AG08395 (cell line): ENCODE data around the gene CDK8.
A peak's percentile ranks its signal among the peaks of the same experiment; 100 is the strongest.
"Not testable (repeated sequence)": the region's sequence is repeated elsewhere in the genome, so short reads cannot be mapped to it uniquely, and the experiment has no call there.

ENCODE experiments used
- DNase-seq: peaks from one replicate; pipeline ENCODE4 v3.0.0; 2012; ENCODE audit warnings: mixed read lengths, low spot score

Gene CDK8

DNA sequence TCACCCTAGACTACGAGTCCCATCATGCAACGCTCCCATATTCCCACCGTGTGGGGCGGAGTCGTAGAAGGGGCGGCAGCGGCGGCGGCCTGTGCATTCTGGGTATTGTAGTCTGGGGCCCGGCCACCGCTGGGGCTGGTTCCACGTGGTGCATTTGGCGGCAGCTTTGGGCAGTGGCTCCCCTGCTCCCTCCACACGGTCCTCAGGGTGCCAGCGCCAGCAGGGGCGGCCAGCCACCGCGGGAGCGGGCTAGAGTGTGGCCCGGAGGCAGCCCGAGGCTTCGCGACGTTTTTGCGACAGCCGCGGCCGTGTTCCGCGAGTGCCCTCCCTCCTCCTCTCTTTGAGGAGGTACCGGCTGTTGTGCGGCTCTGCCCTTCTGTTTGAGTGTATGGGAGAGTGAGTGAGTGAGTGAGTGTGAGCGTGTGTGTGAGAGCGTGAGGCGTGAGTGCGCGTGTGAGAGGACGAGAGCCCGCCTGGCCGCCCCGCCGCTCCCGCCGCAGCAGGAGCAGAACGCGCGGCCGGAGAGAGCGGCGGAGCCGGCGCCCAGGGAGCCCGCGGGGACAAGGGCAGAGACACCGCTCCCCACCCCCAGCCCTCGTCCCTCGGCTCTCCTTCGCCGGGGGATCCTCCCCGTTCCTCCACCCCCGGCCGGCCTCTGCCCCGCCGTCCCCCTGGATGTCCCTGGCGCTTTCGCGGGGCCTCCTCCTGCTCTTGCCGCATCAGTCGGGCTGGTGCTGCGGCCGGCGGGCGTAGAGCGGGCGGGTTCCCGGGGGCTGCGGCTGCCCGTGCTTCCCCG lies at the start of gene CDK8:
Gene CDK8 (plus strand): TSS at position 343 of the 796 bp plus-strand sequence. CDS start 513 bp downstream, outside the sequence.
- DNase-seq: peak; percentile 88

DNA sequence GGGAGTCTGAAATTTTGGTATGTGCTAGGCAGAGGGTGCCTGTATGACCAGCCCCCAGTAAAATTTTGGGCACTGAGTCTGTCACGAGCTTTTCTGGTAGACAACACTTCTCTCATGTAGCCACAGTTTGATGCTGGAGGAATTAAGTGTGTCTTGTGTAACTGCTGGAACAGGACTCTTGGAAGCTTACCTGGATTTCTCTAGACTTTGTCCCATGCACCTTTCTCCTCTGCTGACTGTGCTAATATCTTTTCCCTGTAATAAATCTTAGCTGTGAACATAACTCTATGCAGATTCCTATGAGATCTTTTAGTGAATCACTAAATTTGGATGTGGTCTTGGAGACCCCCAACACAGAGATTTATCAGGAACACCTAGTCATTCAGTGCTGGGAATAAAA lies 45.6 kb upstream of the CDK8 start:
- no peak for DNase-seq

DNA sequence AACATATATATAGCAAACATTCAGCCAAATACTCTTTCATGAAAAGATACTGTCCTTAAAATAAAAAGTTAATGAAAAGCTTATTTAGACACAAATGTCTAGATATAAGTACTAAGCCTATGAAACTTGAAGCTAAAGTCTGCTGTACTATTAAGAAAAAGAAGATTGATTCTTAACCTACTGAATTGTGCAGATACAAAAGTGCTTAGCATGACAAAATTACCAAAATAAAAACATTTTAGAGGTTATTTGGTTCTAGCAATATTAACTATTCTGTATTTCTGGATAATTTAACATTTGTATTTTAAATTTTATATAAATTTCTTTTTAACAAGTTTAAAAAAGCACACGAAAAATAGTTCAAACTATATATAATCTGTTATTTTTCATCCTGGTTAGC lies 40.6 kb upstream of the CDK8 start:
- DNase-seq: no peak

DNA sequence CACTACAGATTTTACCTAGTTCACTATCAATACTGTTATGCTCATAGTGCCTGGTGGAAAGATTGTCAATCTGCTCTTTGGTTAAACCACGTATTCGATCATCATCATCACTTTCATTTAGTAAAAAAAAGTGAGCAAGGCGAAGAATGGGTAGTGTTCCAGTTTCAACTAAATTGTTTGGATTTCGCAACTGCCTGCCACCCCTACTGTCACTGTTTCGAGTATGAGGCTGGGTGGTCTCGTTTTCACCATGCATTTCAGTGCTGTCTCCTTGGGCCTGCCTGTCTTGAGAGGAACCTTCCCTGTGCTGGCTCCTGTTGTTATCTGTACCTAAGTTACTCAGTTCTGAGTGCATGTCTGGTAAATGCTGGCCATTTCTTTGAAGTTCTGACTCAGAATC lies 39.9 kb upstream of the CDK8 start:
- no peak for DNase-seq

DNA sequence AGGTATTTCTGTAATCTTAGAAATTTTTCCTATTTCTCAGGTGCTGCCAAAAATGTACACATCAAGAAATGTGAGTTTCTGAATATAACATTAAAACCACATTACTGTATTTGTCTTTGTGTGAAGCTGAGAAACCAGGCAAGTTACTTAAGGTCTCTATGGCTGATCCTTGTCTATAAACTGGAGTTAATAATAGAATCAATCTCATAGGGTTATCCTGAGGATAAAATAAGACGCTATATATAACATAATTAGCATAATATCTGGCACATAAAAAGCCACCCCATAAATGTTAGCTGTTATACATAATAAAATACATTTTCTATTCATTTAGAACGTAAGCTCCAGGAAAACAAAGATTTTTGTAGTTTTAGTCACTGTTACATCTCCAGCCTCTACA lies 37.9 kb upstream of the CDK8 start:
- DNase-seq: no peak

DNA sequence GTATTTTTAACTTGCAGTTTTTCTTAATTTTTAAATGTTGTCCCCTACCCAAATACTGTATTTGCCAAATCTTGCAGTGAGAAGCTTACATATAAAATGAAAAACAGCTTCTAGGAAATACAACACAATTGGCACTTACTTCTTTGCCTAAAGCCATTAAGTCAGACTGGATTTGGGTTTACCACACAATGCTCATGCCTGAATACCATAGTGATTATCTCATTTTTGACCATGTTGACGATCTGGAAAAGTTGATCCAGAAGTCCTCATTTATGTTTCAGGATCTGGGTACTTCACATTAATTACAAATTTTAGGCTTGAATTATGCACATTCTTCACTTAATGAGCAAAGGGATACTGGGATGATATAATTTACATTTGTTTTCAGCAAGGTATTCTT lies 34.2 kb upstream of the CDK8 start:
- peak; percentile 33 for DNase-seq

DNA sequence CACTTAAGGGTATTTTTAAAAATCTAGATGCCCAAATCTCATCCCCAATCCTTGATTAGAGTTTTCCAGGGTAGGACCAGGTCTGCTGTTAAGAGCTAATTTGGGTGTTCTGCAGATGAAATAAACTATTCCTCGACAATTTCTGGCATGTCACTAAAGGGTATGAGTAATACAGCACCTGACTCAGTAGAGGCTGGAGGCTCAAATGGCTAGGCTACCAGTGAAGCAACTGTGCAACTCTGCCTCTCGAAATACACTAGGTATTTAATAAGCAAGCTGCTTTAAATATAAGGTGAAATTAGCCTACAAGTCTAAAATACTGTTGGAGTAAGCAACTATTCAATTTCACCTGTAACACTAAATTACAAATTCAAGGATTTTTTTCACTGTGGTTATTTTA lies 33.4 kb upstream of the CDK8 start:
- no peak for DNase-seq

DNA sequence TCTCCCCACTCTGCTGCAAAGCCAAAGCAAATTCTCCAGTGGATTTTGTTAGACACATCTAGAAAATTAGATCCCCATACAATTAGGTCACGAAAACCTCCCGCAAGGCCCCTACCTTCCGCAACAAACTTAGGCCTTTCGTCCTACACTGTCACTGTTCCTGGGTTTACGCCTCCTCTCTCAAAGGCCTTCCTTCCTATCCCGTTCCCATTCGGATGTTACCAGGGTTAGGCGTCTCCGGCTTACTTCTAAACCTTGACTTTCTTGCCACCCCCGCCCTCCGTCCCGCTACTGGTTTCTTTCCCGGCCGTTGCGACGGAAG lies 32.6 kb upstream of the CDK8 start:
- DNase-seq: no peak

DNA sequence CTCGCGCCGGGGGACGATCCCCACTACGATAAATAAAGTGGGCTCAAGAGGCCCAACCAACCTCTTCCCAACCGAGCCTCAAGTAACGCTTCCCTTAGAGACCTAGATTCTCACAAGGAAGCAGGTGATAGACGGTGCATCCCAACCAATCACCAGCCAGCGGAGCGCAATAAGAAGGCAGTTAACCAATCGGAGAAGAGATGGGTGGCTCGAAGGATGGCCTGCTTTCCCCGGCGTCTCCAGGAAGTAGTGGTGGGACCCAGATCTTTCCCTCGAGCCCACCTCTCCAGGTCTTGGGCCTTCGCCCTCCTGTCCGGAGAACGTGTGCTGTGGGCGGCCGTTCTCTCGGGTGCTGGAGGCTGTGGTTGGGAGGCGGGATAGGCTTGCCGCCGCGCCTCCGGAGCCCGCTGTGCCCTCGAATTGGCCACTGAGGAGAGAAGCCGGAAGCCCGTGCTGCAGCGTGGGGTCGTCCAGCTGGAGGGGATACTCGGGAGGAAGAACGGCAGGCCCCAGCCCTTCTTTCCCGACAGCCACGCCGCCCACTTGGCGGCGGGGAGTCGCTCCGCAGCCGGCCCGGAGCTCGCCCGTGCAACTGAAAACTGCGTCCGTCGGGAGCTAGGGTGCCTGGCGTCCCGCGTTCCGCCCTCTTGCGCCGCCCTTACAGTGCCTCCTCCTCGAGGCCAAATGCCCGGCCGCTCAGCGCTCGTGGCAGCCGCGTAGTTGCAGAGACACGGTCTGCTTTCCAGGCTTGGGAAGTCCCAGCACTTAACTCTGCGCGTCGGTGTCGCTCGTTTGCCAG lies 32.0 kb upstream of the CDK8 start, which contains the start of gene RNF6:
Gene RNF6 (minus strand): TSS at position 594 of the 799 bp plus-strand sequence. CDS start 2,665 bp downstream, outside the sequence.
- DNase-seq: peak; percentile 100

DNA sequence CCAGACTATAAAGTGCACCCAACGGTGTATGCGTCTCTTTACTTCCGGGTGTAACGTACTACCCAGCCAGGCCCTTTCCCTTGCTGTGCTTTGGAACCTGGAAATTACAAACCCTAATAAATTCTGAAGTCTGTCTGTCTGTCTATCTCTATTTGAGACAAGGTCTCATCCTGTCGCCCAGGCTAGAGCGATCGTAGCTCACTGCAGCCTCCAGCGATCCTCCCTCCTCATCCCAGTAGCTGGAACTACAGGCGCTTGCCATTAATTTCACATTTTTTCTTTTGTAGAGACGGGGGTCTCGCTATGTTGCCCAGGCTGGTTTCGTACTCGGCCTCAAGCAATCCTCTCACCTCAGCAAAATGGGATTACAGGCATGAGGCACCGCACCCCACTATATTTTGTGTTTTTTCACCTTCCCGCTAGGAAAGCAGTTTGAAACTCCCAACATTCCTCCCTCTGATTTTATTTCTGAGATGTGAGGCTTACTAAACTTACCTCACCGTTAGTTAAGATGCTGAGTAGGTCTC lies 31.3 kb upstream of the CDK8 start:
- no peak for DNase-seq

DNA sequence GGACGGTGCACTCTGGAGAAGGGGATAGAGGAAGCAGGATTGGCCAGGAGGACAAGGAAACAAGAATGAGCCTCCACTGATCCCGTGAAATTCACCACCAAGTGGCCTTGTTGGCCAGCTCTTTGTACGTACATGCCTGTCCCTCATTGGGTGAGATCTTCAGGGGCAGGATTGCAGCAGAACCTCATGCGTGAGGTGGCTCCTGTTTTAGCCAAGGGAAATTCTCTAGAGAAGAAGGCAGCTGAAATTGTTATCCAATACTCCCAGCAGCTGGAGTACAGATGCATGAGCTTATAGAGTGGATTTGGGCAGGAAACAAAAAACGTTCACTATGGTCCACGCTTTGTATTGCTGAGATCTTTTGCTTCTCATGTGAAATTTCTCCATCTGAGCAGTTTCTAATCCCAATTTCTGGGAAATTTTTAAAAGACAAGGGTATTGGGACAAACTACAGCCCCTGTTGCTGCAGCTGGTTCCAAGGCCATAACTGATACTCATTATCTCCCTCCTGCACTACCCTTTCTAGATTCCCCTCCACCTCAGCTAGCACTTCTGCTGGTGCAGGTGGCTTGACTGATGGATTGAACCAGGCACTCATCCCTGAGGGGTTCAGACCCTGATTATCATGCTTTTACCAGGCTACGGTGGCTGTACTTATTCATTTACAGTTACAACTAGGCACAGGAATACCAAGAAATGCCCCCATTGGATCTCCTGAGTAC lies 27.9 kb upstream of the CDK8 start:
- DNase-seq: no peak

DNA sequence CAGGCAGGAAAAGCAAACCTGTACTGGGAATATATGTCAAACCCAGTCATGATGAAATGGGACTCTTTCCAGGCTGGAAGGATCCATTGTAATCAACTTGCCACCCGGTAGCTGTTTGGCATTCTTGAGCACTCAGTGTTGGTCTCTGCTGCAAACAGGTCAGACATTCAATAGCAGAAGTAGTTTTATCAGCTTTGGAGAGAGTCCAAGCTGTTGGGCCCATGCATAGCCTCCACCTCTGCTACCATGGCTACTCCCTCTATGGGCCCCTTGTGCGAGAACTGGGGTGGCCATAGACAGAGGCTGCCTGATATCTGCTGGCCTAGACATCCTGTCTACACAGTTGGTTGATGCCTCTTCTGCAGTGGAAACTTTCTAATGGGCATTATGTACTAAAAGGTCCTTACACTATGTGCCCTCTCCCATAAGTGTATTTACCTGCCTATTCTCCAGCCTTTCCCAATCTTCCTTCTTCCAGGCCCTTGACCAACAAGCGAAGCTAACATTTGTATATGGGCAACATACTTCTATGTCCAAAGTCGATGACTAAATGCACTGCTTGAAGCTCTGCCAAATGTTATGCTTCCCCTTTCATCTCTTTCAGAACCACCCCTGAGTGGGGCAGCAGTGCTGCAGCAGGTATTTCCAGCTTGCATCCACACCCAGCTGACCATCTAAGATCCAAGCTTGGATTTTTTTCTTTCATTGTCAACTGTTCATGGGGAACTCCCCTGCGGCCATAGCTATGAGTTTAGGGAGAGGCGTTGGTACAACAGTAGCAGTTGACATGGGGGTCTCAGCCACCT lies 26.6 kb upstream of the CDK8 start:
- no peak for DNase-seq

DNA sequence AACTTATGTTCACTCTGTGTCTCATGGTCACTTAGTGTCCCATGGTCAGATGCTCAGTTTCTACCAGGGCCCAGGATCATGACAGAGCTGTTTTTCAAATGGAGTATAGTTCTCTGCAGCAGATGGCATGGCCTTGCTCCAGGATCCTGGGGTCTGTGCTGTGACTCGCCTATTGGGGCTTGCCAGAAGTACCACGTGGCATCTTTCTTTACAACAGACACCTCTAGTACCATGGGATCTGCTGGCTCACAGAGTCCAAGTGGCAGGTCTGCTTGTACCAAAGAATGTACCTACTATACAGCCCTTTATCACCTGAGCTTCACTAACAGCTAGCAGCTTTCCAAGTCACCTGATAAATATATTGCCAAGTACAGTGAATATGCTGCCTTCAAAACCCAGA lies 25.8 kb upstream of the CDK8 start:
- DNase-seq: no peak

DNA sequence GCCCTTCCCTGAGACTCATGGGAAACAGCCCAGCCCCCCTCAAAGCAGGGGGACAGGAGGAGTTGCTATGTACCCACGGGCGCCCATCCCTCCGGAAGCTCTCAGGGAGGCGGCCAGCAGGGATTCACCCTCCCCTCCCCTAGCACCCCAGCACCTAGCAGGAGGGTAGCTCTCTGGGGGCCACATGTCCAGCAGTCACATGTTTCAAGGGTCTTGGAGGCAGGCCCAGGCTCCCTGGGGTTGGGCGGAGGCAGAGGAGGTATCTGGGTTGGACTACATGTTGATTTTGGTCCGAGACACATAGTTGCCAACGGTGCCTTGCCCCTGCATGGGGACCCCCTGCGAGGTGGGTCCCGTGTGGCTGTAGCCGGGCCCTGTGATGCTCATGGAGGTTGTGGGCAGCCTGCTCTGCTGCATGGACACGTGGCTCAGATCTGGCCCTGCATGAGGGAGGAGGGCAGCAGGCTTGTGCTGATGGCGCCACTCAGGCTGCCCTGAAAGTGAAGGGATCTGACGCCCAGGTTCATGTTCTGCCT lies 24.8 kb upstream of the CDK8 start:
- DNase-seq: no peak

DNA sequence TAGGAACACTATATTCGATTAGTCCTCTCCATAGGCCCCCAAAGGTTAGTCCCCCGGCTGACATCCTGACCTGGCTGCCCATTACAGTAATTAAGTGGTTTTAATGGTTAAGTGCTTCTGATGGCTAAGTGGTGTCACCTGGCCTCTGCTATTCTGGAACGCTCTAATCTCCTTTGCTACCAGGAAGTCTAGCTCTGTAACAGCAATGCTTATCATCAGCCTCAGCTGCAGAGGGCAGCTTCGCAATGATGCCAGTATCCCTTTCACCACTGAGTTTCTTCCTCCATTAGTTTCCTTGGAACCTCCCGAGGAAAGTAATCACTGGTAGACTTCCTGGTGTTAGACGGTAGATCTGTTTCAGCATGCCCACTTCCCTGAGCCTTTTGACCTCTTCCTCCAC lies 23.2 kb upstream of the CDK8 start:
- no peak for DNase-seq

DNA sequence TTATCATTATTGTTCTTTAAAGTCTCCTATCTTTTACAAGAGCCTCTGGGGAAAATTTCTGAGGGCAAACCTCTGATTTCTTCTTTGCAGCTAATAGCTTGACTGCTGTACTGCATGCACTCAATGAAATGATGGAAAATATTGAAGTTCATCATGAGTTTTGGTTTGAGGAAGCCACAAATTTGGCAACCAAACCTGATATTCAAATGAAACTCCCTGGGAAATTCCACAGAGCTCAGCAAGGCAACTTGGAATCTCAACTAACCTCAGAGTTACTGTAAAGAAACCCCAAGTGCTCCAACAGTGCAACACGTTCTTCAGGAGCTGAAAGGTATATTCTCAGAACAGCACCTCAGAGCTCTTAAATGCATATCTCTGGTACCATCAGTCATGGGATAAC lies 17.6 kb upstream of the CDK8 start:
- no peak for DNase-seq

DNA sequence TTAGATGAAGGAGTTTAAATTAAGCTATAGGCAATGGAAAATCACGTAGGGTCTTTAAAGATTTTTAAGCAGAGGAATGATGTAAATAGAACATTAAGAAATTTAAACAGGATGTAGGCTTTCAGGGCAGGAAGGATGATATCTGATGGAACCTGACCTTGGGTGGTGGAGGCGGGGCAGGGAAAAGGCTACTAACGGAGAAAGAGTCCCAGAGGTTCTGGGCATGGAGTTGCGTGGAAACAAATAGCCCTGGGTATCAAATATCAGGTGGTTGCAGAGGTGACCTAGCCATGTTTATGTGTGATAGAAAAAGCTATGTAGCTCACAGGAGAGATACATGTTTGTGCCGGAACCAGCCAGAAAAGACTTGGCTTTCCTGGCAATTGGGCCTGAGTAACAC lies 7.8 kb upstream of the CDK8 start:
- DNase-seq: no peak

DNA sequence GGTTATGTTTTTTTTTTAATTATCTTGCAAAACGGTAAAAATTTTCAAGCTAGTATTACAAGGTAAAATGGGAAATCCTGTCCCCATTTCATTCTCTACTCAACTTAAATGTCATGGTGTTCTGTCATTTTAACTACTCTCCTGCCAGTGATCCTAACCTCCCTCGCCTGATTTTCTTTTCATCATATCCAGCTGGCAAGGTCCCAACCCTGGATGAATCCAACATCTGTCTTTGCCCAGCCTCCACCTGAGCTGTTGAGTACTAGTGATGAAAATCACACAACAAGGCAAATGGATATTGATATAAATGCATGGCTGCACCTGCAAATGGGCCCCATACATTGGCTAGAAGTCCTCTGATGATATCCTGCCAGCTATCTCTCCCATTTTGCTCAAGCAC lies 6.9 kb upstream of the CDK8 start:
- no peak for DNase-seq

DNA sequence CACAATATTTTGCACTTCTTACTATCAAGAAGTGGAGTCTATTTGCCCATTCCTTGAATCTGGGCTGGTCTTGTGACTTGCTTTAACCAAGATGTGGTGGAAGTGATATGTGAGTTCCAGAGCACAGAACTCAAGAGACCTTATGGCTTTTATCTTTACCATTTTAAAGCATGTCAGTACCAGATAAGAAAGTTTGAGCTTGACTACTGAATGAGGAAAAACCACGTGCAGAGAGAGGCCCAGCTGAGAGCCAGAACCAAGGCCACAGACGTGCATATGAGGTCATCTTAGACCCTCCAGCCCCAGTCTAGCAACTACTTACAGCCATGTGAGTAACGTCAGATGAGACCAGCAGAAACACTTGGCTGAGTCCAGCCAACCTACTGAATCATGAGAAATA lies 6.3 kb upstream of the CDK8 start:
- DNase-seq: no peak

DNA sequence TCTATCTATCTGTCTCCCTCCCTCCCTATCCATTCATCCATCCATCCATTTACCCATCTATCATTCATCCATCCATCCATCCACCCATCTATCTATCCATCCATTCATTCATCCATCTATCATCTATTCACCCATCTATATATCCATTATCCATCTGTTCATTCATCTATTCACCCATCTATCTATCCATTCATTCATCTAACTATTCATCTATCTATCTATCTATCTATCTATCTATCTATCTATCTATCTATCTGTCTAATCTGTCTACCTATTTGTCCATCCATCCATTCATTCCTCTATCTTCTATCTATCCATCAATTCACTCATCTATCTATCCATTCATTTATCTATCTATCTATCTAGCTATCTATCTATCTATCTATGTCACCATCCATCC lies 4.4 kb upstream of the CDK8 start:
- no peak for DNase-seq

DNA sequence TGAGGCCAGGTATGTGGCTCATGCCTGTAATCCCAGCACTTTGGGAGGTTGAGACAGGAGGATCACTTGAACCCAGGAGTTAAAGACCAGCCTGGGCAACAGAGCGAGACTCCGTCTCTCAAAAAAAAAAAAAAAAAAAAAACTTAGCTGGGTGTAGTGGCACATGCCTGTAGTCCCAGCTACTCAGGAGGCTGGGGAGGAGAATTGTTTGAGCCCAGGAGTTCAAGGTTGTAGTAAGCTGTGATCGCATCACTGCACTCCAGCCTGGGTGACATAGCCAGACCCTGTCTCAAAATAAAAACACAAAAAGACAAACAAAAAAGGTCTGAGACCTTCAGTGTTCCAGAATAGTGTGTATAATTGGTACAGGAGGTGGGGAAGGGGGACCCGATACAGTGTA lies 1.9 kb upstream of the CDK8 start:
- not testable (repeated sequence) for DNase-seq
